SHP77 treated with DMSO at 0.1 percent for 48 hours (cell line): Measurements from ENCODE around the gene KMT5B.

Source experiments
- DNase-seq: peaks from one replicate; lab custom pipeline; 2025; lab: John Stamatoyannopoulos, UW

KMT5B gene

GRCh38 chr11:68118706-68119448 lies 94.2 kb downstream of the KMT5B start:
- DNase-seq: no peak

DNA sequence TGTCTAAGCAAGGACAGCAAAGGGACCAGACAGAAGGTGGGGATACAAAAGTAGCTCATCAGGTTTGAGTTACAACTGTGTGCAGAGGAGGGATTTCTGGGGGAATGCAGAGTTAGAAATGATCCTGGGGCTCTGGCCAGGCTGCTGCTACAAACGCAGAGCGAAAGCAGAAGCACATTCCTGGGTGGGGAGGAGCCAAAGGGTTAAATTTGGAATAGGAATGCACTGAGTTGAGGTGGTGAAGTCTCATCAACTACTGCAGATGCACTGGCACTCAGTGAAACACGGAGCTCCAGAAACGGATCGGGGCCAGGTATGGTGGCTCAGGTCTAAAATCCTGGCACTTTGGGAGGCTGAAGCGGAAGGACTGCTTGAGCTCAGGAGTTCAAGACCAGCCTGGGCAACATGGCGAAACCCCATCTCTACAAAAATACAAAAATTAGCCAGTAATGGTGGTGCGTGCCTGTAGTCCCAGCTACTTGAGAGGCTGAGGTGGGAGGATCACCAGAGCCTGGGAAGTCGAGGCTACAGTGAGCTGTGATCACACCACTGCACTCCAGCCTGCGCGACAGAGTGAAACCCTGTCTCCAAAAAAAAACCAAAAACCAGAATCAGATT lies 95.1 kb downstream of the KMT5B start:
- no peak for DNase-seq

GRCh38 chr11:68116974-68117373 lies 96.1 kb downstream of the KMT5B start:
- DNase-seq: no peak

GRCh38 chr11:68116126-68116525 lies 97.0 kb downstream of the KMT5B start:
- no peak for DNase-seq

GRCh38 chr11:68115285-68115684 lies 97.8 kb downstream of the KMT5B start:
- DNase-seq: no peak

DNA sequence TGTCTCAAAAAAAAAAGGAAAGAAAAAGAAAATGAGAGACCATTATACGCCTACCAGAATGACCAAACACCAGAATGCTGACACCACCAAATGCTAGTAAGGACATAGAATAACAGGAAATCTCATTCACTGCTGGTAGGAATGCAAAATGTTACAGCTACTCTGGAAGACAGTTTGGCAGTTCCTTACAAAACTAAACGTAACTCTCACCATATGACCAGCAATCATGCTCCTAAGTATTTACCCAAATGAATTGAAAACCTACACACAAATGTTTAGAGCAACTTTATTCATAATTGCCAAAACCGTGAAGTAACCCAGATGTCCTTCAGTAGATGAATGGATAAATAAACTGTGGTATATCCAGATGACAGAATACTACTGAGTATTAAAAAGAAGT lies 99.1 kb downstream of the KMT5B start:
- no peak for DNase-seq

GRCh38 chr11:68107689-68108088 lies 105.4 kb downstream of the KMT5B start:
- no peak for DNase-seq

DNA sequence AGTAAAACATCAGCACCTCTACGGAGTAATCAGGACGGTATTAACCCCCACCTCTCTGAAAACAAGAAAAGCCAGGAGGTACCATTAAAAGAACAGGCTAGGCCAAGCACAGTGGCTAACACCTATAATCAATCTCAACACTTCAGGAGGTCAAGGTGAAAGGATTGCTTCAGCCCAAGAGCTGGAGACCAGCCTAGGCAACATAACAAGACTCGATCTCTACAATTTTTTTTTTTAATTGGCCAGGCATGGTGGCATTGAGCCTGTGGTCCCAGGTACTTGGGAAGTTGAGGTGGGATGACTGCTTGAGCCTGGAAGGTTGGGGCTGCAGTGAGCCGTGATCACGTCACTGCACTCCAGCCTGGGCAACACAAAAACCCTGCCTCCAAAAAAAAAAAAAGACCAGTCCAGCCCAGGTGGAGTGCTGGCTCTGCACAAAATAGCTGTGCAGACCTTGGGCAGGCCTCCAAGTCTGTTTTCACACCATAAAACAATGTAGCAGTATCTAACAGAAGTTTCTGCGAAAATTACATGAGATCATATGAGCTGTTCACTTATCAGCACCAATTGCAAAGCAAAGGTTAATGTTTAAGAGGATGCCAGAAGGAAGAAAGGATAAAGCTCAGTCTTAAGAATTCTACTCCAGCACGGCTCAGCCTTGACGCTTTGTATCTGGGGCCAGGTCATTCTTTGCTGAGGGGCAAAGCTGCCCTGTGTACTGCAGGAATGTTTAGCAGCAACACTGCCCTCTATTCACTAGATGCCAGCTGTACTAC lies 106.7 kb downstream of the KMT5B start:
- DNase-seq: no peak
